Midbrain (tissue), 1 donor: ENCODE data around the gene ARG1.
A peak's percentile ranks its signal among the peaks of the same experiment; 100 is the strongest.
"Not testable (repeated sequence)": the region's sequence is repeated elsewhere in the genome, so short reads cannot be mapped to it uniquely, and the experiment has no call there.

ENCODE experiments used
- DNase-seq: peaks from one replicate; lab custom pipeline; 2025; lab: John Stamatoyannopoulos, UW

The ARG1 gene

DNA sequence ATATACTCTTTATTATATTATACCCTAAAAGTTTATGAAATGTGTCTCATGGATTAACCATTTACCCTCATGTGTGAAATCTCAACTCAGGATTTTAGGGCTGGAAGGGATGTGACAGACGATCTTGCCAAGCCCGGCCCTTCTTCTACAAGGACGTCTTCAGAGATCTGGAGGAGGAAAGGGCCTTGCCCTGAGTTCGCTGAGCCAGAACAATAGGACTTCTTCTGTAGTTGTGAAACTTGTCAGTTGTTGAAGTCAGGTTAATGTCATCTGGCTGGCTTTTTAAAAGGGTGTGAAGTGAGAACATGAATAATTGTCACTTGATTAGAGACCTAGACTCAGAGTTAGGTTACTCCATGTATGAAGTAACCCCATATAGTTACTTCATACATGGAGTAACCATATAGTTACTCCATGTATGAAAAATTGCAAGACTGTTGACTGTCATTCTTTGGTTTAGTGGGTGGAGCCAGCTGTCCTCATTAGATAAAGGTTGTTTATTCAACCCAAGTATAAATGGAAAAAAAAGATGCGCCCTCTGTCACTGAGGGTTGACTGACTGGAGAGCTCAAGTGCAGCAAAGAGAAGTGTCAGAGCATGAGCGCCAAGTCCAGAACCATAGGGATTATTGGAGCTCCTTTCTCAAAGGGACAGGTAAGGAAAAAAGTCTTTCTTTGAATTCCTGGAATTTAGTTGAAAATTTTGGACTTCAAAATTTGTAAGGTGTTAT lies at the start of gene ARG1:
Gene ARG1, plus strand, starts transcription at position 541 of the 730 bp plus-strand sequence. Its CDS starts 57 bp downstream, at position 598.
- DNase-seq = no peak

DNA sequence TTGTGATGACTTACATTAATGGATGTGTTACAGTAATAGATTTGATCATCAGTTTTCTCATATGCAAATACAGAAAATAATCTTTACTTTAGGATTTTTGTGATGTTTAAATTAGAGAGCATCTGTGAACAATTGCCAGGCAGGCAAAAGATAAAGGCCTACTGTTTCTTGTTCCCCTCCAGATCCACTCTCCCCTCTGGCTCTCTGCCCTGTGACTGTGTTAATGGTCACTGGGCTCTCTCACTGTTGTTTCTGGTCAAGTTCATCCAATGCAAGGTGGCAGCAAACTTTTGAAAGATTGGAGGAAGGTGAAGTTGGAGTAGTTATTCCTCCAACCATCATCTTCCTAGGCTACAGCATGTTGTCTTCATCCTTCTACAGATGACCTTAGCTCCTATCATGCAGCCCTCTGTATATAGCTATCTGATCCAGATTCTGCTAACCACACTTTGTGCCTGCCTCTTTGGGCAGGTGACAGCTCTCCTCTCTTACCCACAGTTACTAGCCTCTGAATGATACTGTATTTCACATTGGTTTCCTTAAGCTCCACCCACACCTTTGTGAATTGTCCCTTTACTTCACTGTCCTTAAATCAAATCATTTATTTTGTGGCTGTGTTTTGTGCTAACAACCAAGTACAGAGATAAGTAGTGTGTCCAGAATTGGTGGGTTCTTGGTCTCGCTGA lies 48.9 kb upstream of the ARG1 start:
- DNase-seq = peak; percentile 22

DNA sequence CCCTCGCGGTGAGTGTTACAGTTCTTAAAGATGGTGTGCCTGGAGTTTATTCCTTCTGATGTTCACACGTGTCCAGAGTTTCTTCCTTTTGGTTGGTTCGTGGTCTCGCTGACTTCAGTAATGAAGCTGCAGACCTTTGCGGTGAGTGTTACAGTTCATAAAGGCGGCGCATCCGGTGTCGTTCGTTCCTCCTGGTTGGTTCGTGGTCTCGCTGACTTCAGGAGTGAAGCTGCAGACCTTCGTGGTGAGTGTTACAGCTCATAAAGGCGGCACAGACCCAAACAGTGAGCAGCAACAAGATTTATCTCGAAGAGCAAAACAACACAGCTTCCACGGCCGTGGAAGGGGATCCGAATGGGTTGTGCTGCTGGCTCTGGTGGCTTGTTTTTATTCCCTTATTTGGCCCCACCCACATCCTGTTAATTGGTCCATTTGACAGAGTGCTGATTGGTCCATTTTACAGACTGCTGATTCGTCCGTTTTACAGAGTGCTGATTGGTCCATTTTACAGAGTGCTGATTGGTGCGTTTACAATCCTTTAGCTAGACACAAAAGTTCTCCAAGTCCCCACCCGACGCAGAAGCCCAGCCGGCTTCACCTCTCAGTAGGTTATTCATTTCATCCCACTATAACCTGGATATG lies 48.2 kb upstream of the ARG1 start:
- DNase-seq = no peak

DNA sequence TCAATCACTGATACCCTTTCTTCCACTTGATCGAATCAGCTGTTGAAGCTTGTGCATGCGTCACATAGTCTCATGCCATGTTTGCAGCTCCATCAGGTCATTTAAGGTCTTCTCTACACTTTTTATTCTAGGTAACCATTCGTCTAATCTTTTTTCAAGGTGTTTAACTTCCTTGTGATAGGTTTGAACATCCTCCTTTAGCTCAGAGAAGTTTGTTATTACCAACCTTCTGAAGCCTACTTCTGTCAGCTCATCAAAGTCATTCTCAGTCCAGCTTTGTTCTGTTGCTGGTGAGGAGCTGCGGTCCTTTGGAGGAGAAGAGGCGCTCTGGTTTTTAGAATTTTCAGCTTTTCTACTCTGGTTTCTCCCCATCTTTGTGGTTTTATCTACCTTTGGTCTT lies 42.1 kb upstream of the ARG1 start:
- not testable (repeated sequence) for DNase-seq

DNA sequence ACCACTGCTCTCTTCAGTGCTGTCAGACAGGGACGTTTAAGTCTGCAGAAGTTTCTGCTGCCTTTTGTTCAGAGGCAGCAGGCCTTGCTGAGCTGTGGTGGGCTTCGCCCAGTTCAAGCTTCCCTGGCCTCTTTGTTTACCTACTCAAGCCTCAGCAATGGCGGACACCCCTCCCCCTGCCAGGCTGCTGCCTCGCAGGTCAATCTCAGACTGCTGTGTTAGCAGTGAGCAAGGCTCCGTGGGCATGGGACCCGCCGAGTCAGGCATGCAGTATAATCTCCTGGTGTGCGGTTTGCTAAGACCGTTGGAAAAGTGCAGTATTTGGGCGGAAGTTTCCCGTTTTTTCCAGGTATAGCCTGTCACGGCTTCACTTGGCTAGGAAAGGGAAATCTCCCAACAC lies 41.3 kb upstream of the ARG1 start:
- not testable (repeated sequence) for DNase-seq

DNA sequence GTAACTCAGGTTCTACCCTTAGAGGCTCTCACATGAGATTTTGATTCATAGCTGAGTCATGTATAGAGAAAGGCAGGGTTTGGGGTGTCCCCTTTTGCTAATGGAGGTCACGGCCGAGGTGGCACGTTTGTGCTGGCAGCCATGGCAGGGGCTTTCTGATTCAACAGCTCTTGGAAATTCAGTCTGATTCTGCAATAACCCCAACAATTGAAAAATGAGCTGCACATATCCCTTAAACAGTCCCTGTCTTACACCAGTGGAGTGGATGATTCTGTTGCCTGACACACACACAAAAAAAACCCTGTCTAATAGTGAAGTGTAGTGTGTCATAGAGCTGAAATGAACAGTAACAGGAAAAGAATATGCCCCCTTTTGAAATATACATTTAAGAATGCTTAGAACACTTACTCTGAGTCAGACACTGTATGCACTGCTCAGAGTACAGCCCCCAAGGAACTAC lies 40.4 kb upstream of the ARG1 start:
- no peak for DNase-seq

DNA sequence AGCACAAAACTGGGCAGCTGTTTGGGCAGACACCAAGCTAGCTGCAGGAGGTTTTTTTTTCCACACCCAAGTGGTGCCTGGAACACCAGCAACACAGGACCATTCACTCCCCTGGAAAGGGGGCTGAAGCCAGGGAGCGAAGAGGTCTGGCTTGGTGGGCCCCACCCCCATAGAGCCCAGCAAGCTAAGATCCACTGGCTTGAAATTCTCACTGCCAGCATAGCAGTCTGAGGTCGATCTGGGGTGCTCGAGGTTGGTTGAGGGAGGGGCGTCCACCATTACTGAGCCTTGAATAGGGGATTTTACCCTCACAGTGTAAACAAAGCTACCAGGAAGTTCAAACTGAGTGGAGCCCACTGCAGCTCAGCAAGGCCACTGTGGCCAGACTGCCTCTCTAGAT lies 34.4 kb upstream of the ARG1 start:
- not testable (repeated sequence) for DNase-seq

DNA sequence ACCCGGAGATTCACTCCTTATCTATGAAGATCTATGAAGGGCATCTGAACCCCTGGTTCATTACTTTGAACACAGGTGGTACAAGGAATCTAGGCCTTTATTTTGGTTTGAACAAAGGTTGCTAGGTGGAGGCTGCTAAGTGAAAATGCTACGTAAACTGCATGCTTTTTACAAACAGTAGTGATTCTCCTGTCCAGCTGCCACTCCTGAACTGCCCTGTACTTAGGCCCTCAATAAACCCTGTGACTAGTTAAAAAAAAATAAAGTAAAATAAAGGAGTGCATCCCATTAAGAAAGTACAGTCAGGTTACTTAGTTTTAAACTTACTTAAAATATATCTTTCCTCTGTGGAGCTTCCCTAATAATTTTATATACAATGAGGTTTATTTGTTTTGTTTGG lies 27.7 kb upstream of the ARG1 start:
- DNase-seq = no peak

DNA sequence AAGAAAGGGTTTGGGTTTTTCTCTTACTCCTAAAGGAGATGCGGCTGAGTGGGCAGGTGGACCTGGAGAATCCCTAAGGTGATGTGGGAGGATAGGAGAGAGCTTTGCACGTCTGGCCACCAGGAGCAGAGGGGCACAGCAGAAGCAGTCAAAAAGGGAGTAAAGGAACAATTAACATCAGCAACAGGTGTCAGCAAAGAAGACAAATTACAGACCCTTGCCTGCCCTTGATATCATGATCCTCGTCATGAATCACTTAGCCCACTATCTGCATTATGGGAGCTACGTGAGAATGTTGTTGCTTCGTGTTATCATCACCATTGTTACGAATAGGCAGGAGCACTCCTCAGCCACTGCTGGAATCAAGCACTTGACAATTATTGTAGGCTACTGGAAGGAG lies 25.5 kb upstream of the ARG1 start:
- no peak for DNase-seq

DNA sequence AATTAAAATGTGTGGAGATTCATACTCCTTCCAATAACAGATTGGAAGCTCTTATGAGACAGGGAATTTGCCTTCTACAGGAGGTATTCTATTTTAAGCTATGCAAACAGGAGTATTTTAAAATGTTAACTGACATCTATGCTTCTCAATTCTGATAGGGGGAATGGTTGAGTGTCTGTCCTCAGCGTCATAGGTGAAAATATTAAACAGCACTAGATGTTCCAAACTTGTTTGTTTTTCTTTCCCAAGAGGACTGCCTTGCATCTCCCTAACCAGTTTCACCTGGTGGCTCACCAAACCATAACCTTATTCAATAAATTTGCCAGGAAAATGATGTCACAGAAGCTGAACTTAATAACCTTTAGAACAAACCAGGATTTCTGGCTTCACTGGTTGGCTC lies 24.6 kb upstream of the ARG1 start:
- no peak for DNase-seq

DNA sequence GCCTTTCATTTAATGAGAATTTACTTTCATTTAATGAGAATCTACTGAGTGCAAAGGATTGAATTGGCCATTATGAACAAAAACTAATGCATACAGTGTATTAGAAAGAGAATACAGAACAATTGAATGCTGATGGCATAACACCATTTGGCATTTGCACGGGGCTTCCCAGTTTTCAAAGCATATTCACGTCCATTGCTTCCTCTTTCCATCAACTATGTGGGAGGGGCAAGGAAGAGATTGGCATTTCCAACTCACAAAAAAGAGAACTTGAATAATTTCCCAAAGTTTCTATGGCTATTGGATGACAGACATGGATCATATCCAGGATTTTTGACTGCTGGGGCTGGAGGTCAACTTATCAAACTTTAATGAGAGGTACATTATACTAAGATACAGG lies 23.2 kb upstream of the ARG1 start:
- DNase-seq = no peak

DNA sequence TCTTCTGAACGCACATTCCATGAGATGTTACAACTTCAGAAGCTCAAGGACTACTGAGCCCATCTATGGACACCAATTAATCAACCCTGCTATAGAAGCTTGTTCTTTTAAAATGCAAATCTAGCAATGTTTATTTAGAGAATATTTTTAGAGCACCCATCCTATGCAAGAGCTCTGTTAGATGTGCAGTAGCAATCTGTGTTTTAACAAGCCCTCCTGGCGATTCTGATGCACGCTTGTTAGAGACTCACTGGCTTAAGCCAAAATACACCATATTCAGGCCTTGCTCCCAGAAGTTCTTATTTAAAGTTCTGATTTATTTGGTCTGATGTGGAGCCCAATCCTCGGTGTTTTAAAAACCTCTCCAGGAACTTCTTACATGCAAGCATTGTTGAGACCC lies 21.1 kb upstream of the ARG1 start:
- DNase-seq = no peak

DNA sequence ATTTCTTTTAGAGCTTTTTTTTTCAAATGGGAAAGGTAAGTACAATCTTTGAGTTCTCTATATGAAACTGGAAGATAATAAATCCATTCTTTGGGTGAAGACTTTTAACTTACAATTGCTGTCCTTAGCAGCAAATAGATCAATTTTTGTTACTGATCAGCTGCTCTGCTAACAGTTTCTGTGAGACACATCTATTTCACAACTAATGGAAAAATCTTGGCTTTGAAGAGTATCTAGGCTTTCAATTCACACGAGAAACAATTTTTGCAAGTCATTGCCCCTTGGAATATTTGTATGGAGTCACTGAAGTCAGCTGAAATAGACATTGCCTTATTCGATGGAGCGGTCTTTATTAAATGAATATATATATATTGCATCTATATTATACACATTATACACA lies 20.5 kb upstream of the ARG1 start:
- no peak for DNase-seq

DNA sequence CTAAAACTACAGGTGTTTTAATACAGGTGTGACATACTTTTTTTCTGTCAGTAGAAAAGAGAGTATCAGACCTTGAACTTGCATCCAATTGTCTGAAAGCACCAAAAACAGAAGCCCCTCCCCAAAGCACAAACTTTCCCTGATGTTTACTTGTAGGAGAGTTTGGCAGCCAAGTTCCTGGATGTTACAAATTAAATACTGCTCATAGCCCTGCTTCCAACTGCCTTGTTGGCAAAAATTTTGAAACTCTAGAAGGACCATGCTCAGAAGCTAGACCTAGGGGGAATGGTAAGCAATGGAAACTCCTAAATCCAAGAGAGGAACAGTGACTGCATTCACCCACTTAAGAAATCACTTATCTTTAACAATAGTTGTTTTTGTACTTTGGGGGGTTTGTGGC lies 17.0 kb upstream of the ARG1 start:
- no peak for DNase-seq

DNA sequence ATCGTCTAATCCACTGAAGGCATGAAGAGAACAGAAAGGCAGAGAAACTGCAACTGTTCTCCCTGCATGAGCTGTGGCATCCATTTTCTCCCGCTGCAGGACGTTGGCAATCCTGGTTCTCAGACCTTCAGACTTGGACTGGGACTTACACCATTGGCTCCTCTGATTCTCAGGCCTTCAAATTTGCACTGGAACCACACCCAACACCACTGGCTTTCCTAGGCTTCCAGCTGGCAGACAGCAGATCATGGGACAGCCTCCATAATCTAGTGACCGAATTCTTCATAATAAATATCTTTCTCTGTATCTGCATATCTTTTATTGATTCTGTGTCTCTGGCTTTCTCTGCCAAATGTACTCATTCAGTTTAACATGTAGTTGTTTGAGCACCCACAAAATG lies 14.1 kb upstream of the ARG1 start:
- no peak for DNase-seq

DNA sequence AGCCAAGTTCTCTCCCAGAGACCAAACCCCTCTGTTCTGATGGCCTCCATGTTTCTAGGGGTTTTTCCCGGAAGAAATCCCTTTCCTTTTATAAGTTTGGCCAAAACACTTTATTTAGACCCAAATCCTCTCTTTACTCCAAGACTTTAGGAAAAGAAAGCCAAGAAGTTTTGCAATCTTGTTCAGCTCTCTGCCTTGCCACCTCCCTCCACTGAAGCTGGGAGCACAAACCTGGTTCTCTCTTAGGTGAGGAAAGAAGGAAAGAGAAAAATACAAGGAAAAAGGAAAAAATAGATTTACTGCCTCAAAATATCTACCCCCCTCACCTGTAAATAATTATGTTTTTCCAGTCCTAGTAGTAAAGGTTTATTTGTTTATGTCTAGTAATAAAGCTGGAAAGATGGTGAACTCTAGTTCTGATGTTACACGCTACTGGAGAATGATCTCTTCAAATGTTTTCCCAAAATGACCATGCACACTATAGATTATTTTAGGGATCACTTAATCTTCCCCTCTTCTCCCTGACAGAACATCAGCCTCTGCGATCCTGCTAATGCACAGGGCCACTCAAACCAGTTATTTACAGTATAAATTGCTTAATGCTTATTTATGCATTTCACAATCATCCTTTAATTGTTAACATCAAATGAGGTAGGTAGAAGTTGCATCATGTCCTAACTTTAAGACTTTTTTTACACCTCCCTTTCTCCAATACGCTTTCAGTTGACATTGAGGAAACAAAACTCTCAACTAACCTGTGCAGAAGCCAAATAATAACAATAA lies 10.9 kb upstream of the ARG1 start:
- DNase-seq = no peak

DNA sequence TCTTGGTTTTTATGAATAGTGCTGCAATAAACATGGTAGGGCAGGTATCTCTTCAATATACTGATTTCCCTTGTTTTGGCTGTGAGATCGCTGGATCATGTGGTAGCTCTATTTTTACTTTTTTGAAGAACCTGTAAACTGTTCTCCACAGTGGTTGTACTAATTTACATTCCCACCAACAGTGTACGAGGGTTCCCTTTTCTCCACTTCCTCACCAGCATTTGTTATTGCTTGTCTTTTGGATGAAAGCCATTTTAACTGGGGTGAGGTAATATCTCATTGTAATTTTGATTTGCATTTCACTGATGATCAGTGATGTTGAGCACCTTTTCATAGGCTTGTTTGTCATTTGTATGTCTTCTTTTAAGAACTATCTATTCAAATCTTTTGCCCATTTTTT lies 8.0 kb upstream of the ARG1 start:
- no peak for DNase-seq

DNA sequence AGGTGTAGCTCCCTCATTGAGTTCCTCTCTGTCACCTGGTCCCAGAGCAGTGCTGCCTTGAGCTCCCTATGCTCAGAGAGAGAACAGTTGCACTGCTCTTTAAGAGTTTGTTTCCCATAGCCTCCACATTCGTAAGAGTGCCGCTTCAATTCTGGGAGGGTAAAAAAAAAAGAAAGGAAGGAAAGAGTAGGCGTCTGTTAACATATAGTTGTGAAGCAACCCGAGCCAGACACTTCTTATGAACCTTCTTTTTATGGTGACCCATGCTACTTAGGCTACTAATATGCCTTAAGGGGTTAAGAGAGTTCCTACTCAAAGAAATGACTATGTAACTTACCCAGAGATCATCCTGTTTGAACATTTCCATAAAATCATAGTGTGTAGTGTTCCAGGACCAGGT lies 4.3 kb upstream of the ARG1 start:
- DNase-seq = no peak

DNA sequence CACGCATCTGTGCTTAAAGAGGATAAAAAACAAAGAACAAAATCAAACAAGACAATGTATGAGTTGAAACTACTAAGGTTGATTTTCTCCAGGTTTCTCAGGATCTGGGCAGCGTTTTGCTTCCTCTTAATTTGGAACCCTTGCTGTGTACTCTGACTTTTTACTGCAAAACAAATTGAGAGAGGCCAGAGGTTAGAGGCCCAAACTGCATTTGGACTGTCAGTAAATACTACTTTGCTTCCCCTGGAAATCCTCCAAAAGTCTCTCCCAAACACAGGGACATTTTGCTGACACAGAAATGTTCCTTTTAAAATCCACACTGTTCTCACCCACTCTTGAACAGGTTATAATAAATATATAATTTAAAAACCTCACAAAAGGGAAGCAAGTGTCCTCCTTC lies 1.1 kb downstream of the ARG1 start:
- no peak for DNase-seq

DNA sequence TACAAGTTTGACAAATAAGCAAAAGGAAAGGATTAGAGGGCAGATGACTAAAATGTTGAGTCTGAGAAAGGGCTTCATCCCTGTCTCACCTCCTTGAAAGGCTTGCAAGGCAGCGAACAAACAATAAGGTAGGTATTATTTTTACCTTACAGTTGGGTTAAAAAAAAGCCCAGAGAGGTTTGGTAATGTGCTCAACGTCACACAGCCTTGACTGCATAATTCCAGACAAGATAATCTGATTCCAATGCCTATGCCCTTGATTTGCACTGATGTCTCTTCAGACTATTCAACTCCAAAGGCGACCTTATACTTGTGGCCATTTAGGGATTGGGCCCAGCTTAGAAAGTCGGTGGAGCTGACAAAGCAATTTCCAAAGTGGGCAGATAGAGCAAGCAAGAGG lies 1.7 kb downstream of the ARG1 start:
- no peak for DNase-seq

DNA sequence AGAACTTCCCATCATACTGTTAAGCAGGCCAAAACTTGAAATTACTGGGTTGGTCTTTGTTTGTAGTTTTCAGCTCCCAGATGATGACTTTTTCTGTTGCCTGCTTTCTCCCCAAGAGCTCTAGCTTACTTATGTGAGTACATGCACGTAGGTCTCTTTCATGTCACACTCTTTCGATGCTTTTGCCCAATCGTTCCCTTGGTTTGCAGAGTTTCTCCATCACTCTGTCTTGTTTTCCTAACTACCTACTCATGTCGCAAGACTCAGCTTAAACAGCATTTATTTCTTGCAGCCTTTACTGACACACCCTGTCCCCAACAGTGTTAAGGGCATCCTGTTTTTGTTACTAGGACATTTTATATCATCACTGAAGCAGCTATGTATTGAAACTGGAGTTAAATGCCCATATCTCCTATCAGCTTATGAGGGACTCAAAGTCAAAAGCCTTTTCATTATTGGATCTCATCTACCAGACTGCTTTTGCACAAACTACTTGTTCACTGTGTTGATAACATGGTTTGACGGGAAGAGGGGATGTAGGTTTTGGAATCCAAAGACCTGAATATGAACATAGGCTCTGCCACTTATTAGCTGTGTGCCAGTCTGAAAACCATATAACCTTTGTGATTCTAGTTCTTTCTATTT lies 2.9 kb downstream of the ARG1 start:
- no peak for DNase-seq

DNA sequence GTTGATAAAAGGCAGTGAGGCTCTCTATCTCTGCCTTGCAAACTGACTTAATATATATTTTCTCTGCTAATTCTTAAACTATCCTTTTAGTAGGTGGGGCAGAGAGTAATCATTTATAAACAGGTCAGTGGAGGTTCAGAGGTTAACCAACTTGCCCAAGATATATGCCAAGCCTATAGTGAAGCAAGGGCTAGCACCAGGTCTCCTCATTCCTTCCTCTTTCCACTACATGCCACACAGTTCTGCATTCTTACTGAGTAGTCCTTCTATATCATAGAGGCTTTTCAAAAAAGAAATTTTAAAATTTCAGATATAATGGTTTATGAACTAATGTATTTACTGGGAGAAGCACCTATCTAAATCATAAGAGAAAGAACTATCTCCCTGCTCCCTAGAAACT lies 8.5 kb downstream of the ARG1 start:
- DNase-seq = no peak
